ENCODE results near the gene MKI67. TPM values are rescaled to one million over a fixed set of nuclear protein-coding genes. Genes with fewer than 3 reads are reported as not detected.

Gene MKI67
- total RNA-seq, 1 donor from 2014 or later, result 0.26 TPM

DNA sequence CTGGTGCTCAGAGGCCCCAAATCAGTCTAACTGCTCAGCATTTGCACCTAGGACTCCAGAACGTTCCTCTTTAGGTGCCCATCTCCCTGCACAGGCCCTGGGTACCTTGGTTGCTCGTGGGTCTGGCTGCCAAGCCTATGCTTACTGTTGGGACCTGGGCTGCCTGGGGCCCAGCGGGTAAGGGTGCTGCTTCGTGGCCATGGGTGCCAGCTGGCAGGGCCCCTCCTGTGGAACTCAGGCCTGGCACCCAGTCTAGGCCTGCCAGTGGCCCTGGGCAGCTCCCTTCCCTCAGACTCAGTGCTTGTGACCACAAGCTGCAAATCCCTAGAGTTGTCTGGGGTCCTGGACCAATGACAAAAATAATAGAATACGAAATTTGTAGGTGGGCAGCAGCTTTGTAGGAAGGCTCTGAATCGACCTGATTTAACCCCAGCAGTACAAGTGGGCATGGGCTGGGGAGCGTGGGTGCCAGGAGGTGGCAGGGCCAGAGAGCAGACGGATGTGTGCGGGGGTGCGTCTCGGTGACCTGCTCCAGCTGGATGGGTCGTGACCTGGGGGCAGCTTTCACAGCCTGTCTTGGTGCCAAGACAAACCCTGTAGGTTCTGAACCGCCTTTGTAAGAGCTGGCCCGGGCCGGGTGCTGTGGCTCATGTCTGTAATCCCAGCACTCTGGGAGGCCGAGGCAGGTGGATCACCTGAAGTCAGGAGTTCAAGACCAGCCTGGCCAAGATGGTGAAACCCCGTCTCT is 69.7 kb downstream of the MKI67 start:
- DNase-seq (ENCODE audit: low read depth) (no peak), FAIRE-seq (no peak)
- TF ChIP-seq, protein P1, sequence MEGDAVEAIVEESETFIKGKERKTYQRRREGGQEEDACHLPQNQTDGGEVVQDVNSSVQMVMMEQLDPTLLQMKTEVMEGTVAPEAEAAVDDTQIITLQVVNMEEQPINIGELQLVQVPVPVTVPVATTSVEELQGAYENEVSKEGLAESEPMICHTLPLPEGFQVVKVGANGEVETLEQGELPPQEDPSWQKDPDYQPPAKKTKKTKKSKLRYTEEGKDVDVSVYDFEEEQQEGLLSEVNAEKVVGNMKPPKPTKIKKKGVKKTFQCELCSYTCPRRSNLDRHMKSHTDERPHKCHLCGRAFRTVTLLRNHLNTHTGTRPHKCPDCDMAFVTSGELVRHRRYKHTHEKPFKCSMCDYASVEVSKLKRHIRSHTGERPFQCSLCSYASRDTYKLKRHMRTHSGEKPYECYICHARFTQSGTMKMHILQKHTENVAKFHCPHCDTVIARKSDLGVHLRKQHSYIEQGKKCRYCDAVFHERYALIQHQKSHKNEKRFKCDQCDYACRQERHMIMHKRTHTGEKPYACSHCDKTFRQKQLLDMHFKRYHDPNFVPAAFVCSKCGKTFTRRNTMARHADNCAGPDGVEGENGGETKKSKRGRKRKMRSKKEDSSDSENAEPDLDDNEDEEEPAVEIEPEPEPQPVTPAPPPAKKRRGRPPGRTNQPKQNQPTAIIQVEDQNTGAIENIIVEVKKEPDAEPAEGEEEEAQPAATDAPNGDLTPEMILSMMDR (IDR thresholded peaks at IDR 0.05; ENCODE audit: insufficient read depth, low read length, severe bottlenecking), result no peak
- H3K27me3 ChIP-seq (ENCODE audit: control insufficient read depth, insufficient read depth, low read length), result no peaks in the 10 kb centered on the region
- no peak overlapping the region for H3K4me3 ChIP-seq (ENCODE audit: low read depth, low read length)
- peaks cover 34% of the 10 kb centered on the region for H3K36me3 ChIP-seq (ENCODE audit: control insufficient read depth, insufficient read depth, low read length)

DNA sequence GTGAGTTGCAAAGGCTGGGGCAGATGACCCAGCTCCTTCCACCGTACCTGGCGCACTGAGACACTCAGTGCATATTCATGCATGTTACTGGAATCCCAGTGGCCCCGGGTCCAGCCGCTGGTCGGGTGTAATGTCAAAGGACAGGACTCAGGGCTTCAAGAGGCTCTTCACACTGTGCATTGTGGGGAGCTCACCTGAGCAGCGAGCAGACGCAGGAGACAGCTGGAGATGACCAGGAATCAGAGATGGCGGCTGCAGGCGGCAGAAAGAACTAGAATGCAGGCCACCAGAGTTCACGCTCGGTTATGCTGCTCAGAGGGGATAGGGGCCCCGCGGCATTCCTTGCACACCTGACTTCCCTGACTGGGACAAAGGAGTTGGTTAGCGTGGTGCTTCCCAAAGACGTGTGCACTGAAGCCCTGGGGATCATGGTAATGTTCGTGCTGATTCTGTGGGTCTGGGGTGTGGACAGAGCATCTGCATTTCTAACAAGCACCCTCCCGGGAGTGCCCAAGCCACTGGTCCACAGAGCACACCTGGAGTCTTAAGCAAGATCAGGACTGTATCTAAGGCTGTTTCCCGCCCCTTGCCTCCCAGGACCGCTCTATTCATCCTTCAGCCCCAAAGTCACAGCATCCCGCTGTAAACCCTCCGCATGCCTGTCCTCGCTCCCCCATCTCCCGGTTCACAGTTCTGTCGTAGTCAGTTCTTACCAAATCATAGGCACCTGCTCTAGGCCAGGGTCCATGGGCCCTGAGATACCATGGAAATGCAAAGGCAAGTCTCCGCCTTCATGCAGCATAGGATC is 71.0 kb downstream of the MKI67 start:
- no peak overlapping the region for H3K4me3 ChIP-seq (ENCODE audit: low read depth, low read length)
- FAIRE-seq, result no peak
- no peaks in the 10 kb centered on the region for H3K27me3 ChIP-seq (ENCODE audit: control insufficient read depth, insufficient read depth, low read length)
- TF ChIP-seq, protein P1 (IDR thresholded peaks at IDR 0.05; ENCODE audit: insufficient read depth, low read length, severe bottlenecking), result no peak
- peaks cover 32% of the 10 kb centered on the region for H3K36me3 ChIP-seq (ENCODE audit: control insufficient read depth, insufficient read depth, low read length)
- DNase-seq (ENCODE audit: low read depth), result no peak

DNA sequence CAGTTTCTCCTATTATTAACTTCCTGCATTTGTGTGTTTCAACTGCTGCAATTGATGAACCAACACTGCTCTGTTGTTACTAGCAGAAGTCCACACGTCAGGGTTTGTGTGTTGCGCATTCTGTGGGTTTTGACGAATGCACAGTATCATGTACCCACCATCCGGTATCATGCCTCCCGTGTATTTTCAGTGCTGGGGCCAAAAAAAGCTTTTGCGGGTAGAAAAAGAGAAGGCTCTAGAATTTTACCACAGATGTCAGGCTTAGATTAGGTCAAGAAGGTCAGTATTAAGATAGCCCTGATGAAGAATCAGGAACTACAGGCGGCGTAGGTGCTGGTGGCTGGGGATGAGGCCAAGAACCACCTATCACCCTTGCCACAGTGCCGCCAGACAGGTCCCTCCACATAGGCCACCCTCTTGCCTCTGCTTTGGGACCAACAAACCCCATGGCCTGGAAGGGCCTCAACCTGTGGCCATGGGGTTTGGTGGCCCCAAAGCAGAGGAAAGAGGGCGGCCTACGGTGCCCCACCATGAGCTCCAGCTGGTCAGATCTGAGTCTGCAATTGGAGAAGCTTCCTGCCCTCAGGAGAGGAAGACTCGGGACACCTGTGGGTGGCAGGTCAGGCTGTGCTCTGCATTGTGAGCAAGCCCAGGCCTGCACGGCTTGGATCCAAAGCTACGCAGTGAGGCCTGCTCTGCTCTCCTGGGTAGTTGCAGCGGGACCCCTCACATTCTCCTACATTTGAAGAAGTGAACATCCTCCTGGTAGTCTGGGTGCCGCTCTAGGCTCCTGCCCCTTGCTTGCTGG is 71.9 kb downstream of the MKI67 start:
- FAIRE-seq (no peak), DNase-seq (ENCODE audit: low read depth) (no peak)
- Histone ChIP-seq H3K36me3 (ENCODE audit: control insufficient read depth, insufficient read depth, low read length) (peaks cover 35% of the 10 kb centered on the region), H3K27me3 (ENCODE audit: control insufficient read depth, insufficient read depth, low read length) (no peaks in the 10 kb centered on the region), H3K4me3 (ENCODE audit: low read depth, low read length) (no peak overlapping the region)
- TF ChIP-seq, protein P1 (IDR thresholded peaks at IDR 0.05; ENCODE audit: insufficient read depth, low read length, severe bottlenecking), result no peak

DNA sequence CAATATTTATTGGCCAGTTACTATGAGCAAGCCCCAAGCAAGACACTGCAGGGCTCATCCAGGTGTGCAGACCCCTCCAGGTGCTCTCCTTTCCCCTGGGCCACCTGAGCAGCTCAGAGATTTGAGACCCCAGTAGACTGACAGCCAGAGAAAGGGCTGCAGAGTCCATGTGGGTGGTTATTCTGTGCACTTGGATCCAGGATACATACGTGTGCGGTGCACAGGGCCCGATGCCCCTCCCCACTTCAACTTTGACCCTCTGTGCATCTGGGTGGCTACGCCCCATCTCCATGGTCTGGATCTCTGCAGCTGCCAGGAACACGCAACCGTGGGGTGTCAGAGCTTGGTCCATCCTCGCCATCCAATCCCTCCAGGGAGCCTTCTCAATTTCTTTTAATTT is 72.9 kb downstream of the MKI67 start:
- FAIRE-seq, result no peak
- TF ChIP-seq, protein P1 (IDR thresholded peaks at IDR 0.05; ENCODE audit: insufficient read depth, low read length, severe bottlenecking), result no peak
- H3K4me3 ChIP-seq (ENCODE audit: low read depth, low read length), result no peak overlapping the region
- H3K27me3 ChIP-seq (ENCODE audit: control insufficient read depth, insufficient read depth, low read length), result no peaks in the 10 kb centered on the region
- H3K36me3 ChIP-seq (ENCODE audit: control insufficient read depth, insufficient read depth, low read length), result peaks cover 36% of the 10 kb centered on the region
- DNase-seq (ENCODE audit: low read depth), result no peak

DNA sequence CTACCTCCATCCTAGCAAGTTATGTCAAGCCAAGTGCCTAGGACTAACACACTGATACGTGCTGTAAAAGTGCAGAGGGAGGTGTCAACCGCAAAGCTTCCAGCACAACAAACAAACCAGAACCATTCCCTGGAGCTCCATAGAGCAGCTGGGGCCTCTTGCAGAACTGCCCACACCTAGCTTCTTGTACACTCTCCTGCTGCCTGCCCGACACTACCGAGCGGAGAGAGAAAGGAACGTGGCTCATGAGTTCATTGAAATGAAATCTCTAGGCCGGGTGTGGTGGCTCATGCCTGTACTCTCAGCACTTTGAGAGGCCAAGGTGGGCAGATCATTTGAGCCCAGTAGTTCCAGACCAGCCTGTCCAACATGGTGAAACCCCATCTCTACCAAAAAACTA is 73.5 kb downstream of the MKI67 start:
- DNase-seq (ENCODE audit: low read depth) (no peak), FAIRE-seq (no peak)
- peaks cover 36% of the 10 kb centered on the region for H3K36me3 ChIP-seq (ENCODE audit: control insufficient read depth, insufficient read depth, low read length)
- H3K27me3 ChIP-seq (ENCODE audit: control insufficient read depth, insufficient read depth, low read length), result no peaks in the 10 kb centered on the region
- no peak overlapping the region for H3K4me3 ChIP-seq (ENCODE audit: low read depth, low read length)
- TF ChIP-seq, protein P1 (IDR thresholded peaks at IDR 0.05; ENCODE audit: insufficient read depth, low read length, severe bottlenecking), result no peak
